OCI-M1 (cell line): ENCODE data around the gene DPEP1.

Source experiments
- DNase-seq: peaks from one replicate; lab custom pipeline; 2025; lab: John Stamatoyannopoulos, UW

The DPEP1 gene

DNA sequence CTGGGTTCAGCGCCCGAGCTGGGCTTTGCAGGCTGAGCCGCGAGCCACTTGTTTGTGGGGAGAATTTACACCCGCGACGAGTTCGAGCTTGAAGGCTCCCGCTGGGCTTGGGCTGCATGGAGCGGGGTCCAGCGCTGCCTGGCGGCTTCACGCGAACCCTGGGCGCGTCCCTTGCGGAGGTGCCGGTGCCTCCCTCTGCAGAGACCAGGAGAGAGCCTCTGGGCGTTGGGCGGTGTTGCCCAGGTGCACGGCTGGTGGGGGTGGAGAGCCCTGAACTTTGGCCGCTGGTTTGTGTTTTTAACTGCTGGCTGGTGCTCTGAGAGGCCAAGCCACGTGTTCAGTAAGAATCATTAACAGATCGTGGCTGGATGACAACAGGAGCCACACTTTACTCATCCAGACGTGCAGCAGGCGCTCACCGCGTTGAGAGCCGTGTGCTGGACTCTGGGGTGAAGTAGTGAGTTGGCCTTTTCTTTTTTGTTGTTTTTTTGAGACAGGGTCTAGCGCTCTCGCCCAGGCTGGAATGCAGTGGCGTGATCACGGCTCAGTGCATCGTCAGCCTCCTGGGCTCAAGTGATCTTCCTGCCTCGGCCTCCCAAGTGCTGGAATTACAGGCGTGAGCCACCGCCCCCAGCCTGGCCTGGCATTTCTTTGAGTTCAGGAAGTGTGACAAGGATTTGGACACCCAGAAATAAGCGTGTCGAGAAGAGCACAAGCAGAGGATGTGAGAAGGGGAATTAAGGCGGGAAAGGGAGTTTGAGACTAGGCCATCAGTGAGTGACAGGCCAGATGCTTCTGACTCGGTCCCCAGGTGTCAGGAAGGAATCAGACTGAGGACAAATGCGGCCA is 73.9 kb downstream of the DPEP1 start:
- peak; percentile 60 for DNase-seq
